Stimulated activated memory B cell treated with anti-CD40 and anti-IgM and Interleukin-4, amounts not matched to agents 10 μg/mL and 1 μg/mL and 100 μg/mL, for 72 hours (primary cell): Measurements from ENCODE around the gene SPIRE2.
"Not testable (repeated sequence)": the region's sequence is repeated elsewhere in the genome, so short reads cannot be mapped to it uniquely, and the experiment has no call there.

ENCODE experiments used
- ATAC-seq: fragments of 150-1000 bp; cut with Tn5 transposase; 2 replicates; pipeline ENCODE4 v1.10.0; 2021
- H3K27ac Mint-ChIP-seq: one replicate; pipeline ENCODE4 v1.8.0; 2022; ENCODE audit warnings: mild to moderate bottlenecking, mixed read lengths
- H3K27me3 Mint-ChIP-seq: one replicate; pipeline ENCODE4 v1.8.0; 2022; ENCODE audit warnings: mixed read lengths
- H3K36me3 Mint-ChIP-seq: one replicate; pipeline ENCODE4 v1.8.0; 2022; ENCODE audit warnings: mixed read lengths
- H3K4me1 Mint-ChIP-seq: one replicate; pipeline ENCODE4 v1.8.0; 2022; ENCODE audit warnings: mixed read lengths
- H3K4me3 Mint-ChIP-seq: one replicate; pipeline ENCODE4 v1.8.0; 2022; ENCODE audit warnings: mild to moderate bottlenecking, moderate library complexity, mixed read lengths
- H3K9me3 Mint-ChIP-seq: one replicate; pipeline ENCODE4 v1.8.0; 2022; ENCODE audit warnings: mixed read lengths

The SPIRE2 gene

DNA sequence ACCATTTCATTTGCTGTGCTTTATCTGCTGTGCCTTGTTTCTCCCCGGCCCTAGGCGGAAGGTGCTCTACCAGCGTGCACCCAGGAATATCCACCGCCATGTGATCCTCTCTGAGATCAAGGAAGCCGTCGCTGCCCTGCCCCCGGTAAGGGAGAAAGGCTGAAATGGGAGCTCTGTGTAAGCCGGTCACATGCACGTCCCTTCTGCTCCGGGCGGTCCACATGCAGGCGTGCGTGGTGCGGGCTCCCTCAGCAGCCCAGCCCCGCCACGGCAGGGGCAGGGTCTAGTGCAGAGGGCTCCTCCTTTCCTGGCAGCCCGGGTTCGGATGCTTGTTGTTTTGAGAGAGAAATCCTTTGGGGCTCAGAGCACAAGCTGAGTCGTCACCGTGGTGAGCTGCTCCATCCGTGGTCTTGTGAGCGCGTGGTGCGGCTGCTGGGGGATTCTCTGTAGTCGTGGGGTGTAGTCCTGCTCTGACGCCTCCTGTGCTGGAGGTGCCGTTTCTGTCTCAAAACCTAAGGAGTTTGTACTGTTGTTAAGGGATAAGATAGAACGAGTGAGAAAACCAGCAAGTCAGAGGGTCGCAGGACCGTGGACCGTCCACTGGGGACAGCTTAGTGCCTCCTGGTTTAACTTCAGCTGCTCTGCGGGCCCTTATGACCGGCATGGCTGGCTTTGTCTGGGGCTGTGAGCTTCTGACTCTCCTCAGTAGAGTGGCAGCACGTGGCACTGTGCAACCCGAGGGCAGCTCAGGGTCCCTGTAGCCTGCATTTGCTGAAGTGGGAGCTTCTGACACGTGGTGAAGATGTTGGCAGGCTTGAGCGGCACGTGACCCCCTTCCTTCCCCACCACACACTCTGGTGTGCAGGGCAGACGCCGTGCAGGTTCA lies 78.1 kb downstream of the SPIRE2 start:
- Mint-ChIP-seq H3K27me3 (no peaks in the 10 kb centered on the region), H3K9me3 (no peaks in the 10 kb centered on the region), H3K36me3 (peaks cover 60% of the 10 kb centered on the region), H3K4me1 (peaks cover 24% of the 10 kb centered on the region), H3K4me3 (no peak overlapping the region), H3K27ac (no peak overlapping the region)
- no peak for ATAC-seq

DNA sequence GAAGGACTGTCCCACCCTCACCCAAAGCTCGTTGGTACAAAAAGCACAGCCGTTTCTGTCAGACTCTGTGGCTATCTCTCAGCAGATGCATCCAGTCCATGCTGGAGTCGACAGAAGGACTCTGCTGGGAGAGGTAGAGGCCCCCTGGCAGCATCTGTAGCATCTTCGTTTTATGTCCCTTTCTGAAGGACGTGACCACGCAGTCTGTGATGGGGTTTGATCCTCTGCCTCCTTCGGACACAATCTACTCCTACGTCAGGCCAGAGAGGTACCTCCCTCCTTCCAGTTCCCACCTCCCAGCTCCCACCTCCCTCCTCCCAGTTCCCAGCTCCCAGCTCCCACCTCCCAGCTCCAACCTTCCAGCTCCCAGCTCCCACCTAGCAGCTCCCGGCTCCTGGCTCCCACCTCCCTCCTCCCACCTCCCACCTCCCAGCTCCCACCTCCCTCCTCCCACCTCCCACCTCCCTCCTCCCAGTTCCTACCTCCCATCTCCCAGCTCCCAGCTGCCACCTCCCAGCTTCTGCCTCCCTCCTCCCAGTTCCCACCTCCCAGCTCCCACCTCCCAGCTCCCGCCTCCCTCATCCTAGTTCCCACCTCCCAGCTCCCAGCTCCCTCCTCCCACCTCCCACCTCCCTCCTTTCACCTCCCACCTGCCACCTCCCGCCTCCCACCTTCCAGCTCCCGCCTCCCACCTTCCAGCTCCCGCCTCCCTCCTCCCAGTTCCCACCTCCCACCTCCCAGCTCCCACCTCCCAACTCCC lies 79.0 kb downstream of the SPIRE2 start:
- Mint-ChIP-seq H3K4me1 (peaks cover 25% of the 10 kb centered on the region), H3K9me3 (no peaks in the 10 kb centered on the region), H3K4me3 (no peak overlapping the region), H3K27ac (no peak overlapping the region), H3K36me3 (peaks cover 68% of the 10 kb centered on the region), H3K27me3 (no peaks in the 10 kb centered on the region)
- no peak for ATAC-seq

GRCh38 chr16:89908236-89908635 lies 80.0 kb downstream of the SPIRE2 start:
- Mint-ChIP-seq H3K27me3 (no peaks in the 10 kb centered on the region), H3K4me1 (peaks cover 25% of the 10 kb centered on the region), H3K4me3 (no peak overlapping the region), H3K36me3 (peaks cover 73% of the 10 kb centered on the region), H3K27ac (peak overlapping the region; percentile 63), H3K9me3 (no peaks in the 10 kb centered on the region)
- ATAC-seq: no peak

DNA sequence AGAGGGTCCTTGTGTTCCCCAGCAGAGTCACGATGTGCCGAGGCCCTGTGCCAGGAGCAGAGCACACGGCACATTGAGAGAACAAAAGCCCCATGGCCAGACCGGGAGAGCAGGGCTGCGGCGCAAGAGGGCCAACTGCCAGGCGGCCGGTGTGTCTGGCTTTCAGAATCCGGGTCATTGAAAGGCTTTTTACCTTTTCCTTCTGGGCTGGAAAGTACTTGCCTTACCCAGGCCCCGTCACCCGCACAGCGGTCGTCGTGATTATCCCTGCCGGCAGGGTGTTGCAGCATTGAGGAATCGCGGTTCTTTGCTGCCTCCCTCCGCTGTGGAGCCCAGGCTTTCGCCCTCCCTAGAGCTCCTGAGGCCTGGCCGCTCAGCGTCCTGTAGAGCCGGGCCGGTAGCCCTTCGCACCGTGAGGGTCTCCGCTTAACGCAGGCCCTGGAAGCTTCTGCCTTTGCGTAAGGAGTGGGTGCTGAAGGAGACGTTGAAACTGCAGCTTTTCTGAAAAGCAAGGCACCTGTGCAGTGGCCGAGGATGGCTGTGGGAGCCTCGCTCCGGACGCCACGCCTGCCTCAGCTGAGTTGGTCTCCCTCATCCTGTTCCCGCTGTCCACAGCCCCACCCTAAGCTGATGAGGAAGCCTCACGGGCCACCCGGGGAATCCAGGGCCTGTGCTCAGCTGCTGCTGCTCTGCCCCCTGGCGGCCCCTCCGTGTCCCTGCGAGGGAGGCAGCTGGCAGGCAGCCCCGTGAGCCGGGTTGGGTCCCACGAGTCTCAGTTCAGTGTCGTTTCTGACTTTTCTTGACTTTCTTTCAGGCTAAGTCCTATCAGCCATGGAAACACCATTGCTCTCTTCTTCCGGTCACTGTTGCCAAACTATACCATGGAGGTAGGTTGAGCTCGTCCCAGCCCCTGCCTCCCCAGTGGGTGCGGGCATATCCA lies 81.8 kb downstream of the SPIRE2 start:
- Mint-ChIP-seq H3K4me1 (peaks cover 25% of the 10 kb centered on the region), H3K4me3 (no peak overlapping the region), H3K27me3 (no peaks in the 10 kb centered on the region), H3K9me3 (no peaks in the 10 kb centered on the region), H3K27ac (no peak overlapping the region), H3K36me3 (peaks cover 70% of the 10 kb centered on the region)
- ATAC-seq: peak; percentile 80

DNA sequence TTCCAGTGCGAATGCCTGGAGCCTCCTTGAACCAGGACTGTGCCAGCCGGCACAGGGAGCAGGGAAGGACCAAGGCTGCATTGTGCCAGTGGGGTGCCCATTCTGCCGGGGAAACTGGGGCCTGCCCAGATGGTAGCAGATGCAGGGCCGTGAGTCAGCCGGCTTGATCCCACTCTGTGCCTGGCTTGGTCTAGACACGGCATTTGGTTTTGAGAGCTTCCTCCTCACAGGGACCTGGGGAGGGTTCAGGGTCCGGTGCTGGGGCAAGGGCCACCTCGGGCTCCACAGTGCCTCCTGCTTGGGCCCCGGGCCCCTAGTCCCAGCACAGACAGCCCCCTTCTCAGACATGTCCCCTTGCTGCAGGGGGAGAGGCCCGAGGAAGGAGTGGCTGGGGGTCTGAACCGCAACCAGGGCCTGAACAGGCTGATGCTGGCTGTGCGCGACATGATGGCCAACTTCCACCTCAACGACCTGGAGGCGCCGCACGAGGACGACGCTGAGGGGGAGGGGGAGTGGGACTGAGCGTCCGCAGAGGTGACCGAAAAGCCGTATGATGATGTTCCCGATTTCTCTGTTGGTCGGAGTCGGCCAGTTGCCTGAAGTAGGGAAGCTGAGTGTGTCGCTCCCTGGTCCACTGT lies 82.6 kb downstream of the SPIRE2 start:
- ATAC-seq: no peak
- Mint-ChIP-seq H3K36me3 (peaks cover 63% of the 10 kb centered on the region), H3K27ac (no peak overlapping the region)

DNA sequence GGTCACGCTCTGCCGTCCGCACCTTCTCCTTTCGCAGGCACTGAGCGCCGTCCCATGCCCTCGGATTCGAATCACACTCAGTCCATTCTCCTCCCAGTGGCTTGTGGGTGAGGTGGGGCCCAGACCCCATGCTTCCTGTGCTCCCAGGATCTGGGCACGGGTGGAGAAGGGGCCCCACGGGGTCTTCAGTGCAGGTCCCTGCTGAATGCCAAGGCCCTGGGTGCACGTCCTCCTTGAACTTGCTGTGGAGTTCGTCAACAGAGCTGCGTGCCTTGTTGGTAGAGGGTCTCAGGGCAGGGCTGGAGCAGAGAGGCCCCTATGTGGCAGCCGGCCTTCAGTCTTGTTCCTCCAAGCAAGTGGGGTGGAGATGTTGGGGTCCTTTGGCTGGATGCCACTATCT lies 83.1 kb downstream of the SPIRE2 start:
- no peaks in the 10 kb centered on the region for H3K9me3 Mint-ChIP-seq
- no peak overlapping the region for H3K27ac Mint-ChIP-seq
- H3K36me3 Mint-ChIP-seq: peaks cover 57% of the 10 kb centered on the region
- ATAC-seq: no peak
- no peaks in the 10 kb centered on the region for H3K27me3 Mint-ChIP-seq
- H3K4me3 Mint-ChIP-seq: no peak overlapping the region
- H3K4me1 Mint-ChIP-seq: peaks cover 25% of the 10 kb centered on the region

More for the DNA sequence above, 82.6 kb downstream of the SPIRE2 start:
- Mint-ChIP-seq H3K27me3 (no peaks in the 10 kb centered on the region), H3K9me3 (no peaks in the 10 kb centered on the region), H3K4me1 (peaks cover 25% of the 10 kb centered on the region), H3K4me3 (no peak overlapping the region)

GRCh38 chr16:89912143-89912542 lies 83.9 kb downstream of the SPIRE2 start:
- Mint-ChIP-seq H3K27me3 (no peaks in the 10 kb centered on the region), H3K4me1 (peaks cover 25% of the 10 kb centered on the region), H3K4me3 (no peak overlapping the region), H3K9me3 (no peaks in the 10 kb centered on the region), H3K27ac (no peak overlapping the region), H3K36me3 (peaks cover 49% of the 10 kb centered on the region)
- no peak for ATAC-seq

DNA sequence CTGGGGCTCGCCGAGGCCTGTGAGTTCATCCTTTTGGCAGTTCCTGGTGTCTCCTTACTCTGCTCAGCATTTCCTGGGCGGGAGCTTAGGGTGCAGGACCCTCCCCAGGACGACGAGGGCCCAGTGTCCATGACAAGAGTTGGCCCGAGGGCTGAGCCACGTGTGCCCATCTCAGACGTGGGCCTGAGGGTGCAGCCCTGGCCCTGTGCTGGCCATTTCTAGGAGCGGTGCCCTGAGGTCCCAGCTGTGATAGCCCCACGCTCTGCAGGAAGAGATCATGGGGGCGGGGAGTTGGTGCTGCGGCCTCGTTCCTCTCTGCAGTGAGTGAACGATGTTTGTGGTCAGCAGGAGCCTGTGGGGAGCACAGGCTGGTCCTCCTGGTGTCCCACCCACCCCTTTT lies 84.4 kb downstream of the SPIRE2 start:
- H3K36me3 Mint-ChIP-seq: peaks cover 49% of the 10 kb centered on the region

GRCh38 chr16:89913408-89914387 lies 85.4 kb downstream of the SPIRE2 start:
- Mint-ChIP-seq H3K27me3 (peaks cover 5% of the 10 kb centered on the region), H3K4me1 (peaks cover 33% of the 10 kb centered on the region), H3K27ac (no peak overlapping the region), H3K36me3 (peaks cover 40% of the 10 kb centered on the region), H3K4me3 (no peak overlapping the region), H3K9me3 (no peaks in the 10 kb centered on the region)
- no peak for ATAC-seq

More for the DNA sequence above, 84.4 kb downstream of the SPIRE2 start:
- no peak overlapping the region for H3K4me3 Mint-ChIP-seq
- no peaks in the 10 kb centered on the region for H3K9me3 Mint-ChIP-seq
- no peak overlapping the region for H3K27ac Mint-ChIP-seq
- H3K27me3 Mint-ChIP-seq: no peaks in the 10 kb centered on the region
- ATAC-seq: no peak
- peaks cover 27% of the 10 kb centered on the region for H3K4me1 Mint-ChIP-seq

- Mint-ChIP-seq H3K27me3 (peaks cover 16% of the 10 kb centered on the region), H3K4me1 (peaks cover 29% of the 10 kb centered on the region), H3K36me3 (peaks cover 30% of the 10 kb centered on the region)
- not testable (repeated sequence) for H3K27ac Mint-ChIP-seq, H3K9me3 Mint-ChIP-seq, ATAC-seq, H3K4me3 Mint-ChIP-seq
Observed at GRCh38 chr16:89914642-89915285, 86.5 kb downstream of the SPIRE2 start.

DNA sequence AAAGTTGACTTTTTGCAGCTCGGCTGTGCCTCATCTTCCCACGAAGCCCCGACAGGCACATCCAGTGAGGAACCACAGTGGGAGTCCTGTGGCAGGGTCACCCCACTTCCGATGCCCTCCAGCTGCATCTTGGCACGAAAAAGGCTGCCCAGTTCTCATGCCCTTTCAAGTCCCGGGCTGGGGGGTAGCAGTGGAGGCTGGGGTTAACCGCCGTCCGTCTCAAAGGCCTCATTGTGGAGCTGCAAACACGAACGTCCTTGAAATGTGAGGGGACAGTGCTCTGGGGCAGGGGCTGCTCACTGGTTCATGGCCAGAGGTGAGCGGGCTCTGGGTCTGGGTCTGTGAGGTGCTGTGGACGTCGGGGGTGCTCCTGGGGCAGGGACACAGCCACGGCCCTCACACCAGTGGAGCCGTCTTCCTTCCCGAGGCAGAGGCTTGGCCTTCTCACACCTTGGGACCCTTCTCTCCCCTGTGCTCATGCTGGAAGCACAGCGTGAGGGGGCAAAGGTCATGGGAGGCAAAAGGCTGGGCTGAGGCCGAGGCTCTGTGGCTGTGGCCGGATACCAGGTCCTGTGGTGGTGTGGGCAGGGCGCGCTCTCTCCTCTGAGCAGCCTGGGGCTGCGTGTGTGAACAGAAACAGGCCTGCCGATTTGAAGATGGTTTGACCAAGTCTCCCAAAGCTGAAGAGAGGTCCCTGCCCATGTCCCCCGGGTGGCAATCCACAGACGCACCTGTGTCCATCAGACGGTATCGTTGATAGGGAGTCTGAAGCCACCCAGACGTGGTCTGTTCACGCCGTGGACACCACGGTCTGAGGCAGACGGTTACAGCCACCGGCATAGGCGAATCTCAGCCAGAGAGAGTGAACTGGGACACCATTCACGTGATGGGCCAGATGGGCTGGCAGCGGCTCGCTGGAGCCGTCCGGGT lies 87.3 kb downstream of the SPIRE2 start:
- Mint-ChIP-seq H3K27me3 (peaks cover 24% of the 10 kb centered on the region), H3K4me3 (no peak overlapping the region), H3K9me3 (no peaks in the 10 kb centered on the region), H3K27ac (no peak overlapping the region), H3K36me3 (peaks cover 22% of the 10 kb centered on the region), H3K4me1 (peaks cover 25% of the 10 kb centered on the region)
- ATAC-seq: no peak

DNA sequence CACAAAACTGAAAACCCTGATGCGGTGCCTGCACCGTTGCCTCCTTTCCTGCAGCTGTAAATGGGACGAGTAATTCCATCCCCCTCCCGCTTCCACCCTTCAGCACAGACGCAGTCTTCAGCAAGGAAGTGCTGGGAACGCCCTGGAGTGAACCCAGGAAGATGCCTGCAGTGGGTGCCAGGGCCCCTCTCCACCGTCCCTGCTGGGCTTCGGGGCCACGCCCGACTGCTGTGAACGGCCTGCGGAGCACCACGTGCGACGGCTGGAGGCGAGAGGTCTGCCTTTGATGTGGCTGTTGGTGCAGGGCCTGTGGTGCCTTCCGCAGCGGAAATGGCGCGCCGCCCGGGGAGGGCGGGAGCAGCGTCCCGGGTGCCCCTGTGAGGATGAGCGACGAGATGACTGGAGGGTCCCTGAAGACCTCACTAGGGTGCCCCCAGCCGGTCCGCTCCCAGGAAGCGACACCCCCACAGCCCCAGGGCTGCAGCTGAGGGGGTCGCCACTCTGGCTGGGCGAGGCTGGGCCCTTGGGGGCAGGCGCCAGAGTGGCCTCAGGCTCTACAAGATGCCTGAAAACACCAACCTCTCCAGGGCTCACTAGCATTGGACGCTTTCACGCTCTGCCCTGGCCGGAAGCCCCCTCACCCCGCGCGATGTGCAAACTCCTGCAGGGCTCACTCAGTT lies 89.6 kb downstream of the SPIRE2 start:
- Mint-ChIP-seq H3K9me3 (no peaks in the 10 kb centered on the region), H3K4me3 (peak overlapping the region; percentile 61), H3K4me1 (peaks cover 36% of the 10 kb centered on the region), H3K27ac (no peak overlapping the region), H3K36me3 (peaks cover 6% of the 10 kb centered on the region), H3K27me3 (peaks cover 47% of the 10 kb centered on the region)
- ATAC-seq: peak; percentile 89
